Progenitor cell of endocrine pancreas (in vitro differentiated cells): ENCODE results near the gene DENND11. TPM values are rescaled to one million over a fixed set of nuclear protein-coding genes. Genes with fewer than 3 reads are reported as not detected.
A peak's percentile ranks its signal among the peaks of the same experiment; 100 is the strongest.

ENCODE experiments used
- DNase-seq: peaks from one replicate; pipeline ENCODE4 v3.0.0; 2021; ENCODE audit warnings: low spot score; ENCODE audit not compliant: unreplicated experiment
- H3K27ac Mint-ChIP-seq: 2 replicates; pipeline ENCODE4 v1.8.0; 2021; ENCODE audit warnings: mild to moderate bottlenecking, moderate library complexity, mixed read lengths
- H3K27me3 Mint-ChIP-seq: 2 replicates; pipeline ENCODE4 v1.8.0; 2021; ENCODE audit warnings: mixed read lengths
- H3K36me3 Mint-ChIP-seq: 2 replicates; pipeline ENCODE4 v1.8.0; 2022; ENCODE audit warnings: mixed read lengths; ENCODE audit not compliant: insufficient read depth
- H3K4me1 Mint-ChIP-seq: 2 replicates; pipeline ENCODE4 v1.8.0; 2021; ENCODE audit warnings: low read depth, mixed read lengths
- H3K4me3 Mint-ChIP-seq: 2 replicates; pipeline ENCODE4 v1.8.0; 2021; ENCODE audit warnings: low read depth, mild to moderate bottlenecking, moderate library complexity, mixed read lengths
- H3K9me3 Mint-ChIP-seq: 2 replicates; pipeline ENCODE4 v1.8.0; 2021; ENCODE audit warnings: low read depth, mixed read lengths
- CTCF ChIP-seq: fragments of 200-600 bp; sonication (generic); IDR thresholded peaks from one replicate; pipeline ENCODE4 v1.5.0; 2021; ENCODE audit warnings: antibody characterized with exemption, mild to moderate bottlenecking; ENCODE audit not compliant: unreplicated experiment
- long read RNA-seq: library from polyadenylated mRNA; unstranded; transcript quantifications from one replicate; pipeline ENCODE4 v2.0.0, GENCODE V29; 2020
- total RNA-seq: library from RNA; stranded (reverse); gene quantifications from 2 replicates; pipeline ENCODE4 v1.2.1, GENCODE V29; 2021

DENND11 gene
- 52.3 and 52.8 TPM in 2 replicates for total RNA-seq
- long read RNA-seq, full-length matches to known transcripts, result 1 of 18 reads
- long read RNA-seq, partial matches to known transcripts, result 1 of 18 reads
- long read RNA-seq, other reads (novel, unspliced or antisense), result 16 of 18 reads

- H3K27ac Mint-ChIP-seq, result peak within 1 kb of the TSS; percentile 75
- no peaks in the 10 kb centered on the region for H3K9me3 Mint-ChIP-seq
- no peaks in the 10 kb centered on the region for H3K36me3 Mint-ChIP-seq
- DNase-seq, result peak; percentile 42
- peak within 1 kb of the TSS; percentile 85 for H3K4me3 Mint-ChIP-seq
- H3K27me3 Mint-ChIP-seq, result no peaks in the 10 kb centered on the region
- peaks cover 58% of the 10 kb centered on the region for H3K4me1 Mint-ChIP-seq
- no peak for TF ChIP-seq CTCF
Measured at GRCh38 chr7:141702047-141702567, at the start of gene DENND11. Gene DENND11 (minus strand): TSS chr7:141702166. CDS start chr7:141702153, 13 bp downstream.

- peaks cover 69% of the 10 kb centered on the region for H3K36me3 Mint-ChIP-seq
Measured at GRCh38 chr7:141748396-141748795, 46.4 kb upstream of the DENND11 start.

GRCh38 chr7:141744131-141744530 is 42.2 kb upstream of the DENND11 start:
- no peak for TF ChIP-seq CTCF
- H3K9me3 Mint-ChIP-seq, result no peaks in the 10 kb centered on the region
- no peak for DNase-seq
- H3K4me3 Mint-ChIP-seq, result no peak overlapping the region
- H3K4me1 Mint-ChIP-seq, result peaks cover 8% of the 10 kb centered on the region
- no peak overlapping the region for H3K27ac Mint-ChIP-seq
- peaks cover 38% of the 10 kb centered on the region for H3K36me3 Mint-ChIP-seq
- no peaks in the 10 kb centered on the region for H3K27me3 Mint-ChIP-seq

More at GRCh38 chr7:141748396-141748795, 46.4 kb upstream of the DENND11 start:
- H3K9me3 Mint-ChIP-seq, result peaks cover 32% of the 10 kb centered on the region
- H3K4me3 Mint-ChIP-seq, result no peak overlapping the region
- no peak overlapping the region for H3K27ac Mint-ChIP-seq
- no peaks in the 10 kb centered on the region for H3K4me1 Mint-ChIP-seq
- TF ChIP-seq CTCF, result no peak
- no peak for DNase-seq
- H3K27me3 Mint-ChIP-seq, result no peaks in the 10 kb centered on the region

GRCh38 chr7:141742229-141742628 is 40.3 kb upstream of the DENND11 start:
- Mint-ChIP-seq H3K4me3 (no peak overlapping the region), H3K4me1 (peaks cover 14% of the 10 kb centered on the region), H3K9me3 (no peaks in the 10 kb centered on the region), H3K27ac (no peak overlapping the region), H3K27me3 (no peaks in the 10 kb centered on the region), H3K36me3 (peaks cover 31% of the 10 kb centered on the region)
- DNase-seq, result no peak
- no peak for TF ChIP-seq CTCF

GRCh38 chr7:141739250-141739649 is 37.3 kb upstream of the DENND11 start:
- H3K27me3 Mint-ChIP-seq, result no peaks in the 10 kb centered on the region
- H3K36me3 Mint-ChIP-seq, result peaks cover 16% of the 10 kb centered on the region
- no peak for TF ChIP-seq CTCF
- peak overlapping the region; percentile 71 for H3K27ac Mint-ChIP-seq
- peaks cover 16% of the 10 kb centered on the region for H3K4me1 Mint-ChIP-seq
- peak overlapping the region; percentile 98 for H3K4me3 Mint-ChIP-seq
- no peak for DNase-seq
- no peaks in the 10 kb centered on the region for H3K9me3 Mint-ChIP-seq
